Colonic mucosa (tissue), 4 donors: ENCODE results near the gene TRIM8. TPM values are rescaled to one million over a fixed set of nuclear protein-coding genes. Genes with fewer than 3 reads are reported as not detected.

Experiments
- DNase-seq: peaks from one replicate; pipeline ENCODE4 v3.0.0-alpha.2; 2020
- H3K27ac ChIP-seq: fragments of 200-600 bp; one replicate; pipeline ENCODE4 v1.8.0; 2021
- H3K27me3 ChIP-seq: fragments of 200-600 bp; one replicate; pipeline ENCODE4 v1.8.0; 2021
- H3K36me3 ChIP-seq: fragments of 200-600 bp; one replicate; pipeline ENCODE4 v1.8.0; 2021
- H3K4me1 ChIP-seq: fragments of 200-600 bp; one replicate; pipeline ENCODE4 v1.8.0; 2021; ENCODE audit warnings: mild to moderate bottlenecking
- H3K4me3 ChIP-seq: fragments of 200-600 bp; one replicate; pipeline ENCODE4 v1.8.0; 2021
- H3K9ac ChIP-seq, 2 donors: one replicate each; pipeline ENCODE4 v1.7.0; 2013; ENCODE audit warnings: control low read depth in 2 of 2, low read depth in 2 of 2, low read length in 2 of 2
- H3K9me3 ChIP-seq: fragments of 200-600 bp; one replicate; pipeline ENCODE4 v1.8.0; 2021
- CTCF ChIP-seq: fragments of 200-600 bp; IDR thresholded peaks from one replicate; pipeline ENCODE4 v1.8.0; 2022; ENCODE audit warnings: antibody characterized with exemption, mild to moderate bottlenecking
- intact Hi-C: fragments of 100-400 bp; cut with DNase I; formaldehyde crosslinking; loops from one replicate; pipeline ENCODE4 v1.14.1; 2022
- total RNA-seq, 2 donors: library from RNA; stranded (reverse); fragmentation: NEBNext Ultra II Directional in 1 of 2; extraction: Animal tissue kit (Norgen Biotek cat#: 25700) in 1 of 2; gene quantifications; one replicate each; pipeline ENCODE4 v1.2.1, GENCODE V29; 2021
- donor health status: healthy.
- donor health status: DM: no; HTN: no; CAD: no.
- donor health status: DM: no; HTN: no; CAD: no.

TRIM8 gene
- total RNA-seq, 2 donors from 2014 or later: 64.9 to 79.6 TPM

GRCh38 chr10:102598243-102598642 lies 46.0 kb upstream of the TRIM8 start:
- H3K27ac ChIP-seq: no peak overlapping the region
- no peak overlapping the region for H3K9ac ChIP-seq
- H3K36me3 ChIP-seq: no peaks in the 10 kb centered on the region

GRCh38 chr10:102599565-102600327 lies 44.5 kb upstream of the TRIM8 start:
- H3K4me3 ChIP-seq: no peak overlapping the region
- no peak for TF ChIP-seq CTCF
- no peaks in the 10 kb centered on the region for H3K9me3 ChIP-seq
- no peak overlapping the region for H3K27ac ChIP-seq
- no peaks in the 10 kb centered on the region for H3K4me1 ChIP-seq
- H3K36me3 ChIP-seq: no peaks in the 10 kb centered on the region
- intact Hi-C loops: loop anchor here (10.0 kb wide), 1 partner anchor 205 kb away; the partner anchor contains the start of gene NFKB2
- no peaks in the 10 kb centered on the region for H3K27me3 ChIP-seq
- no peak for DNase-seq
- H3K9ac ChIP-seq: no peak overlapping the region

More at GRCh38 chr10:102598243-102598642, 46.0 kb upstream of the TRIM8 start:
- H3K4me1 ChIP-seq: no peaks in the 10 kb centered on the region
- H3K27me3 ChIP-seq: no peaks in the 10 kb centered on the region
- no peak for TF ChIP-seq CTCF
- no peak for DNase-seq
- H3K4me3 ChIP-seq: no peak overlapping the region
- intact Hi-C loops: loop anchor here (10.0 kb wide), 1 partner anchor 203 kb away; the partner anchor contains the start of gene NFKB2
- H3K9me3 ChIP-seq: no peaks in the 10 kb centered on the region

GRCh38 chr10:102600816-102601215 lies 43.5 kb upstream of the TRIM8 start:
- no peaks in the 10 kb centered on the region for H3K4me1 ChIP-seq
- no peaks in the 10 kb centered on the region for H3K36me3 ChIP-seq
- DNase-seq: no peak
- no peak overlapping the region for H3K9ac ChIP-seq
- intact Hi-C loops: no loop called here
- no peak overlapping the region for H3K27ac ChIP-seq
- TF ChIP-seq CTCF: no peak
- H3K9me3 ChIP-seq: no peaks in the 10 kb centered on the region
- no peak overlapping the region for H3K4me3 ChIP-seq
- H3K27me3 ChIP-seq: no peaks in the 10 kb centered on the region

- intact Hi-C loops: no loop called here
- TF ChIP-seq CTCF: no peak
- Histone ChIP-seq H3K4me3 (no peak overlapping the region), H3K9ac (no peak overlapping the region), H3K27me3 (no peaks in the 10 kb centered on the region), H3K27ac (no peak overlapping the region), H3K4me1 (no peaks in the 10 kb centered on the region), H3K36me3 (no peaks in the 10 kb centered on the region), H3K9me3 (no peaks in the 10 kb centered on the region)
- DNase-seq: no peak
Observed at GRCh38 chr10:102601639-102602038, 42.6 kb upstream of the TRIM8 start.

GRCh38 chr10:102602272-102603045 lies 41.8 kb upstream of the TRIM8 start:
- Histone ChIP-seq H3K27me3 (no peaks in the 10 kb centered on the region), H3K9ac (no peak overlapping the region), H3K36me3 (no peaks in the 10 kb centered on the region), H3K9me3 (no peaks in the 10 kb centered on the region), H3K4me1 (no peaks in the 10 kb centered on the region), H3K4me3 (no peak overlapping the region), H3K27ac (no peak overlapping the region)
- intact Hi-C loops: no loop called here
- no peak for DNase-seq
- TF ChIP-seq CTCF: no peak
